HL-60 (cell line): ENCODE measurements around the gene SPI1.

Experiments used
- DNase-seq, 2 experiments: peaks; one replicate each; pipeline ENCODE4 v3.0.0-alpha.2; 2010 to 2020; ENCODE audit warnings: low read depth in 1 of 2, low spot score in 1 of 2
- H3K27ac ChIP-seq: fragments of 250-450 bp; sonication (Bioruptor Pico); replicated peaks from 2 replicates; pipeline ENCODE4 v1.5.1; 2020; ENCODE audit warnings: mild to moderate bottlenecking, moderate library complexity
- H3K27me3 ChIP-seq: fragments of 250-450 bp; sonication (Bioruptor Pico); 2 replicates; pipeline ENCODE4 v1.5.1; 2021; ENCODE audit warnings: mild to moderate bottlenecking, moderate library complexity; ENCODE audit not compliant: insufficient read depth, poor library complexity, severe bottlenecking
- H3K4me3 ChIP-seq: replicated peaks from 2 replicates; pipeline ENCODE4 v1.5.1; 2011; ENCODE audit warnings: mild to moderate bottlenecking, control low read depth, low read length; ENCODE audit not compliant: insufficient read depth
- GABPA ChIP-seq: IDR thresholded peaks from 2 replicates; pipeline ENCODE4 v1.6.1; 2012; ENCODE audit warnings: low read depth
- POLR2AphosphoS5 ChIP-seq: IDR thresholded peaks from 2 replicates; pipeline ENCODE4 v1.6.1; 2012; ENCODE audit warnings: low read depth
- SPI1 ChIP-seq: IDR thresholded peaks from 2 replicates; pipeline ENCODE4 v1.6.1; 2012; ENCODE audit warnings: low read depth, mild to moderate bottlenecking, borderline replicate concordance
- TF ChIP-seq, protein P1 (sequence below): IDR thresholded peaks from 2 replicates; pipeline ENCODE4 v1.6.1; 2012; ENCODE audit warnings: low read depth; ENCODE audit not compliant: insufficient replicate concordance
- TF ChIP-seq, protein P2 (sequence below): IDR thresholded peaks from one replicate; pipeline ENCODE4 v1.5.1; 2011; ENCODE audit warnings: low read length, control low read depth, inconsistent platforms; ENCODE audit not compliant: insufficient read depth

Gene SPI1

DNA sequence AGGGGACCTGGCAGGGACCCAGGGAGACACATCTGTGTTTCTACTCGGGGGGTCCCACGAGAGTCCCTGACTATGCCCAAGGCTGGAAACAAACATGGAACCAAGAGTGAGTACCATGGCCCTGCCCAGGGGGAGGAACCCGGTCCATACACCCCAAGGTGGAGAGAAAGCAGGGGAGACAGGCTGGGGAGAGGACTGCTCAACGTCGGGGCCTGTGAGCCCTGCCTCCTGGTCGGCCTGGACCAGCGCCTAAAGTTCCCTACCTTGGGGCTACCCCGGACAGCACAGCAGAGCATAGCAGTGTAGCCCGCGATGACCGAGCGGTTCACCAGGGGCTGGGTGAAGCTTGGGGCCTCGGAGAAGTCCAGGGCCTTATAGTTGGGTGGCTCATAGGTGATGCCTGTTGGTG lies 46.0 kb downstream of the SPI1 start:
- no peaks in the 10 kb centered on the region for H3K27me3 ChIP-seq
- H3K27ac ChIP-seq, result no peak overlapping the region
- TF ChIP-seq GABPA, result no peak
- TF ChIP-seq, protein P1, sequence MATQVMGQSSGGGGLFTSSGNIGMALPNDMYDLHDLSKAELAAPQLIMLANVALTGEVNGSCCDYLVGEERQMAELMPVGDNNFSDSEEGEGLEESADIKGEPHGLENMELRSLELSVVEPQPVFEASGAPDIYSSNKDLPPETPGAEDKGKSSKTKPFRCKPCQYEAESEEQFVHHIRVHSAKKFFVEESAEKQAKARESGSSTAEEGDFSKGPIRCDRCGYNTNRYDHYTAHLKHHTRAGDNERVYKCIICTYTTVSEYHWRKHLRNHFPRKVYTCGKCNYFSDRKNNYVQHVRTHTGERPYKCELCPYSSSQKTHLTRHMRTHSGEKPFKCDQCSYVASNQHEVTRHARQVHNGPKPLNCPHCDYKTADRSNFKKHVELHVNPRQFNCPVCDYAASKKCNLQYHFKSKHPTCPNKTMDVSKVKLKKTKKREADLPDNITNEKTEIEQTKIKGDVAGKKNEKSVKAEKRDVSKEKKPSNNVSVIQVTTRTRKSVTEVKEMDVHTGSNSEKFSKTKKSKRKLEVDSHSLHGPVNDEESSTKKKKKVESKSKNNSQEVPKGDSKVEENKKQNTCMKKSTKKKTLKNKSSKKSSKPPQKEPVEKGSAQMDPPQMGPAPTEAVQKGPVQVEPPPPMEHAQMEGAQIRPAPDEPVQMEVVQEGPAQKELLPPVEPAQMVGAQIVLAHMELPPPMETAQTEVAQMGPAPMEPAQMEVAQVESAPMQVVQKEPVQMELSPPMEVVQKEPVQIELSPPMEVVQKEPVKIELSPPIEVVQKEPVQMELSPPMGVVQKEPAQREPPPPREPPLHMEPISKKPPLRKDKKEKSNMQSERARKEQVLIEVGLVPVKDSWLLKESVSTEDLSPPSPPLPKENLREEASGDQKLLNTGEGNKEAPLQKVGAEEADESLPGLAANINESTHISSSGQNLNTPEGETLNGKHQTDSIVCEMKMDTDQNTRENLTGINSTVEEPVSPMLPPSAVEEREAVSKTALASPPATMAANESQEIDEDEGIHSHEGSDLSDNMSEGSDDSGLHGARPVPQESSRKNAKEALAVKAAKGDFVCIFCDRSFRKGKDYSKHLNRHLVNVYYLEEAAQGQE, result no peak

DNA sequence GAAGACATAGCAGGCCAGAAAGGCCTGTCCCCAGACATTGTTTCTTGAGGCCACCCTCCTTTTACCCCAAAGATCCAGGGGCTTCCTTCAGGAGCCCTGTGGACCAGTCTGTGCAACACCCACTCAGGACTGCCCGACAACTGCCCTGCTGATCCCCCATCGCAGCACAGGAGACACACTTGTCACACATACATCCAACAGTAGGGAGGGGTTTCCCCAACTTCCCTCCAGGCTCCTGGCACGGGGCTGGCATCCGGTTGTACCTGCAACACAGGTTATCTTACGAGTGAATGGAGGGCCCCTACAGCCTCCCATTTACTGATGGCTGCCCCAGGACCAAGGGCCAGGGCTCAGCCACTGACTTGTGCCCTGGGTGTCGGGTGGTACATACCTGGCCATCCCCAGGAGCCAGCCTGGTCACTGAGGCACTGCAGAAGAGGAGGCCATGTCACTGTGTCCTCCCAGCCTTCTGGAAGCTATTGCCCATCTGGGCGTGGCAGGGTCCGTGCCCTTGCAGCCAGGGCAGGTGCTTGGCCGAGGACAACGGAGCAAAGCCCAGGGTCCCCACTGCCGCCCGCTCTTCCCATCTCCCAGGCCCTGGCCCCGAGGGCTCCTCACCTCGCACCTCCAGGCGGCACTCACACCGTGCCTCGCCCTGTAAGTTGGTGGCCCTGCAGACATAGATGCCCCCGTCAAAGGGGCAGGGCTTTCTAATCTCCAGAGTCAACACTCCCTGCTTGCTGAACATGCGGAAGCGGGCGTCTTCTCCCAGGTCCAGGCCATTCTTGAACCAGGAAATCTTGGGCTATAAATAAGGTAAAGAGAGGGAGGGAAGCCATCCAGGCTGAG lies 46.7 kb downstream of the SPI1 start:
- no peak for TF ChIP-seq POLR2AphosphoS5
- TF ChIP-seq, protein P1, result no peak
- TF ChIP-seq, protein P2, sequence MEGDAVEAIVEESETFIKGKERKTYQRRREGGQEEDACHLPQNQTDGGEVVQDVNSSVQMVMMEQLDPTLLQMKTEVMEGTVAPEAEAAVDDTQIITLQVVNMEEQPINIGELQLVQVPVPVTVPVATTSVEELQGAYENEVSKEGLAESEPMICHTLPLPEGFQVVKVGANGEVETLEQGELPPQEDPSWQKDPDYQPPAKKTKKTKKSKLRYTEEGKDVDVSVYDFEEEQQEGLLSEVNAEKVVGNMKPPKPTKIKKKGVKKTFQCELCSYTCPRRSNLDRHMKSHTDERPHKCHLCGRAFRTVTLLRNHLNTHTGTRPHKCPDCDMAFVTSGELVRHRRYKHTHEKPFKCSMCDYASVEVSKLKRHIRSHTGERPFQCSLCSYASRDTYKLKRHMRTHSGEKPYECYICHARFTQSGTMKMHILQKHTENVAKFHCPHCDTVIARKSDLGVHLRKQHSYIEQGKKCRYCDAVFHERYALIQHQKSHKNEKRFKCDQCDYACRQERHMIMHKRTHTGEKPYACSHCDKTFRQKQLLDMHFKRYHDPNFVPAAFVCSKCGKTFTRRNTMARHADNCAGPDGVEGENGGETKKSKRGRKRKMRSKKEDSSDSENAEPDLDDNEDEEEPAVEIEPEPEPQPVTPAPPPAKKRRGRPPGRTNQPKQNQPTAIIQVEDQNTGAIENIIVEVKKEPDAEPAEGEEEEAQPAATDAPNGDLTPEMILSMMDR, result no peak
- TF ChIP-seq GABPA, result no peak
- no peak for TF ChIP-seq SPI1
- no peak for DNase-seq
- Histone ChIP-seq H3K27ac (no peak overlapping the region), H3K27me3 (no peaks in the 10 kb centered on the region), H3K4me3 (no peak overlapping the region)

More for the DNA sequence above, 46.0 kb downstream of the SPI1 start:
- H3K4me3 ChIP-seq, result no peak overlapping the region
- no peak for DNase-seq

DNA sequence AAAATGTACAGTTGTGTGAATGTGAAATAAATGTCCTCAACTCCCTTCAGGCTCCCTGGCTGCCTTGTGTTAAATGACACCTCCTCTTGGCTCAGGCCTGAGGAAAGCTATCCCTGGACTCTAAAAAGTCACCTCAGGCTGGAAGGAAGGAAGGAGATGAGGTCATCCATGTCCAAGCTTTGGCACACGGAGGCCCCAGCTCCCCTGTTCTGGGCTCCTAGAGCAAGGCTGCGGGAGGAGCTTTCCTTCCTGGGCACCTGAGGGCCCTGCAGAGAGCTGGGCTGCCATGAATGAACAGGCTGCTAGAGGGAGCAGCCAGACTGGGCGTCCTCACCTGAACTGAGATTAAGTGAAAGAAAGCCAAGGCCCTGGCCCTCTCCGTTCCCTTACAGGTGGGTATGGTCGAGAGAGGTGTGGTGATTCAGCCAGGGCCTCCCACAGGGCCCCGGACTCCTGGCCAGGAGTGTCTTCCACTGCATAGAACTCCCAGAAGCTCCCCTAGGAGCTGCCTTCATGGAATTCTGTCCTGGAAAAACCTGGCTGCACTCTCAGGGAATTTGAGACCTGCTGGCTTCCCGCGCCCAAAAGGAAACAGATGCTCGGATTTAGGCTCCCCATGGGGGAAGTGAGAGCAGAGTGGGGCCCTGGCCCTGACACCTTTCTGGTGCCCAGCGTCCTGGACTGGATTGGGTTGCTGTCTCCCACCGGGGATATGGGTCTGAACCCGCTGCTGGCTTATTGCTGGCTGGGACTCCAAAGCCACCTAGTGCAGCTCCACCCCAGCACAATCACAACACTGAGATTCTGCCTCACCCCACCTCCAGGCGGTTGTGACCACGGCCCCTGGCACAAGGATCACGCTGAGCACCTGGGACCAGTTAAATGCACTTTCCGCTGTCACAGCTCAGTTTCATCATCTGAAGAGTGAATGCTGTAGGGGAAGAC lies 48.1 kb downstream of the SPI1 start:
- TF ChIP-seq GABPA (no peak), SPI1 (no peak), POLR2AphosphoS5 (no peak)
- TF ChIP-seq, protein P2, result no peak
- TF ChIP-seq, protein P1, result no peak
- Histone ChIP-seq H3K27me3 (no peaks in the 10 kb centered on the region), H3K27ac (no peak overlapping the region), H3K4me3 (no peak overlapping the region)
- no peak for DNase-seq
